SU-DHL-6 (cell line): ENCODE data around the gene ATOSB.

Source experiments
- EZH2phosphoT487 ChIP-seq: fragments of 200-600 bp; sonication (generic), shearing (Covaris generic); conservative IDR thresholded peaks from 2 replicates; pipeline ENCODE4 v1.6.1; 2018; ENCODE audit warnings: mild to moderate bottlenecking, antibody characterized with exemption, low read length, moderate library complexity, mixed read lengths
- TF ChIP-seq, protein P1 (sequence below): fragments of 200-600 bp; sonication (generic); IDR thresholded peaks from one replicate; pipeline ENCODE4 v1.5.1; 2017; ENCODE audit warnings: antibody characterized with exemption, mild to moderate bottlenecking, low read length, moderate library complexity; ENCODE audit not compliant: insufficient read depth, poor library complexity, severe bottlenecking

DNA sequence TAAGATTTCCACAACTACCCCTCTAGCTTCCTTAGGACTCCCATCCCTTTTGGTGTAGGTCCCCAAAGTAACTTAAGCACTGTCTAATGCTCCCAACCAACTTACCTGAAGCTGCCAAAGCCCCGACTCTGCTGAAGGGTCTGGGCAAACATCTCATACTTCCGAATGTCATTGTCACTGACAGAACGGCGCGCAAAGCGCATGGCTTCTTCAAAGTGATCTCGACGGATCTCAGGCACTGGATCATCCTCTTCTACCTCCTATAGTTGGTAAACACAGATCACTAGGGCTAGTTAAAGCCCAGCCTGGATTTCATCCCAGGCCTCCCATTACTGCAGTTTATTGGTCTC is 58.4 kb downstream of the ATOSB start:
- no peak for TF ChIP-seq EZH2phosphoT487
- TF ChIP-seq, protein P1, sequence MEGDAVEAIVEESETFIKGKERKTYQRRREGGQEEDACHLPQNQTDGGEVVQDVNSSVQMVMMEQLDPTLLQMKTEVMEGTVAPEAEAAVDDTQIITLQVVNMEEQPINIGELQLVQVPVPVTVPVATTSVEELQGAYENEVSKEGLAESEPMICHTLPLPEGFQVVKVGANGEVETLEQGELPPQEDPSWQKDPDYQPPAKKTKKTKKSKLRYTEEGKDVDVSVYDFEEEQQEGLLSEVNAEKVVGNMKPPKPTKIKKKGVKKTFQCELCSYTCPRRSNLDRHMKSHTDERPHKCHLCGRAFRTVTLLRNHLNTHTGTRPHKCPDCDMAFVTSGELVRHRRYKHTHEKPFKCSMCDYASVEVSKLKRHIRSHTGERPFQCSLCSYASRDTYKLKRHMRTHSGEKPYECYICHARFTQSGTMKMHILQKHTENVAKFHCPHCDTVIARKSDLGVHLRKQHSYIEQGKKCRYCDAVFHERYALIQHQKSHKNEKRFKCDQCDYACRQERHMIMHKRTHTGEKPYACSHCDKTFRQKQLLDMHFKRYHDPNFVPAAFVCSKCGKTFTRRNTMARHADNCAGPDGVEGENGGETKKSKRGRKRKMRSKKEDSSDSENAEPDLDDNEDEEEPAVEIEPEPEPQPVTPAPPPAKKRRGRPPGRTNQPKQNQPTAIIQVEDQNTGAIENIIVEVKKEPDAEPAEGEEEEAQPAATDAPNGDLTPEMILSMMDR = no peak
